ENCODE measurements around the gene EPS8. TPM values are rescaled to one million over a fixed set of nuclear protein-coding genes. Genes with fewer than 3 reads are reported as not detected.
"Not testable (repeated sequence)": the region's sequence is repeated elsewhere in the genome, so short reads cannot be mapped to it uniquely, and the experiment has no call there.

Gene EPS8
- total RNA-seq, 1 experiment from 2014 or later, result 232 TPM

GRCh38 chr12:15741082-15741481 is 48.1 kb downstream of the EPS8 start:
- BruUV-seq (replicated peaks), result no TSS peak
- H3F3A ChIP-seq (ENCODE audit: insufficient read depth, low read depth), result no peaks in the 10 kb centered on the region
- H3K4me3 ChIP-seq, result no peak overlapping the region
- no peaks in the 10 kb centered on the region for H3K4me1 ChIP-seq (replicated peaks; ENCODE audit: insufficient read depth)
- H2AFZ ChIP-seq, result no peak overlapping the region
- H3K27ac ChIP-seq, result no peak overlapping the region
- H3K4me2 ChIP-seq, result no peak overlapping the region
- POLR2A ChIA-PET (ENCODE audit: unreplicated experiment), result no interaction called here
- CTCF ChIA-PET, result no interaction called here
- peaks cover 82% of the 10 kb centered on the region for H3K79me2 ChIP-seq (ENCODE audit: low read depth)
- no peaks in the 10 kb centered on the region for H3K9me3 ChIP-seq (ENCODE audit: insufficient read depth, low read depth)
- TF ChIP-seq CTCF (conservative IDR thresholded peaks at IDR 0.05) (no peak), EZH2 (IDR thresholded peaks at IDR 0.05; ENCODE audit: low read depth) (no peak)
- intact Hi-C loops (cut with micrococcal nuclease; ENCODE audit: unreplicated experiment), result no loop called here
- H3K36me3 ChIP-seq (ENCODE audit: low read depth), result peaks cover 4% of the 10 kb centered on the region; the same call in 1 of the 2 replicates
- H3K9me2 ChIP-seq (ENCODE audit: insufficient read depth), result no peaks in the 10 kb centered on the region
- no peaks in the 10 kb centered on the region; the same call in 1 of the 2 replicates for H4K20me1 ChIP-seq (ENCODE audit: insufficient read depth)
- H3K27me3 ChIP-seq (ENCODE audit: insufficient read depth, low read depth), result no peaks in the 10 kb centered on the region
- DNase-seq, result no peak

- H4K20me1 ChIP-seq (ENCODE audit: insufficient read depth); POLR2A ChIA-PET (ENCODE audit: unreplicated experiment); H2AFZ ChIP-seq; H3K9me2 ChIP-seq (ENCODE audit: insufficient read depth); H3K9me3 ChIP-seq (ENCODE audit: insufficient read depth, low read depth); CTCF ChIA-PET; H3K4me1 ChIP-seq (replicated peaks; ENCODE audit: insufficient read depth); DNase-seq; H3K27ac ChIP-seq; H3K4me2 ChIP-seq; H3F3A ChIP-seq (ENCODE audit: insufficient read depth, low read depth); intact Hi-C loops (cut with micrococcal nuclease; ENCODE audit: unreplicated experiment); H3K27me3 ChIP-seq (ENCODE audit: insufficient read depth, low read depth); H3K4me3 ChIP-seq; H3K36me3 ChIP-seq (ENCODE audit: low read depth); BruUV-seq (replicated peaks): not testable (repeated sequence)
- peaks cover 82% of the 10 kb centered on the region for H3K79me2 ChIP-seq (ENCODE audit: low read depth)
Observed at GRCh38 chr12:15740389-15740788, 48.8 kb downstream of the EPS8 start.

GRCh38 chr12:15738438-15739015 is 50.7 kb downstream of the EPS8 start:
- ChIA-PET CTCF (no interaction called here), POLR2A (ENCODE audit: unreplicated experiment) (interaction anchor here (0.6 kb wide), 1 partner anchor 23 kb away, joined by 3 read pairs; no protein-coding TSS in a partner anchor)
- Histone ChIP-seq H3K27me3 (ENCODE audit: insufficient read depth, low read depth) (no peaks in the 10 kb centered on the region), H3K9me3 (ENCODE audit: insufficient read depth, low read depth) (no peaks in the 10 kb centered on the region), H3K27ac (no peak overlapping the region), H3K4me1 (replicated peaks; ENCODE audit: insufficient read depth) (no peaks in the 10 kb centered on the region), H3K9me2 (ENCODE audit: insufficient read depth) (no peaks in the 10 kb centered on the region), H3K79me2 (ENCODE audit: low read depth) (peaks cover 80% of the 10 kb centered on the region), H2AFZ (no peak overlapping the region), H3K4me3 (no peak overlapping the region), H3F3A (ENCODE audit: insufficient read depth, low read depth) (no peaks in the 10 kb centered on the region), H4K20me1 (ENCODE audit: insufficient read depth) (no peaks in the 10 kb centered on the region; the same call in 1 of the 2 replicates), H3K36me3 (ENCODE audit: low read depth) (peaks cover 4% of the 10 kb centered on the region; the same call in 1 of the 2 replicates), H3K4me2 (no peak overlapping the region)
- TF ChIP-seq EZH2 (IDR thresholded peaks at IDR 0.05; ENCODE audit: low read depth), result no peak
- TF ChIP-seq CTCF (conservative IDR thresholded peaks at IDR 0.05), result no peak
- no peak for DNase-seq
- no TSS peak for BruUV-seq (replicated peaks)
- intact Hi-C loops (cut with micrococcal nuclease; ENCODE audit: unreplicated experiment), result no loop called here

Data from PC-9 (cell line).